Endothelial cell of umbilical vein (primary cell): ENCODE measurements around the gene IL22RA2. TPM values are rescaled to one million over a fixed set of nuclear protein-coding genes. Genes with fewer than 3 reads are reported as not detected.

Experiments used
- BruUV-seq: library from RNA; stranded (reverse); fragments of 400-500 nt; replicated peaks from 2 replicates; lab custom pipeline; 2021; lab: Mats Ljungman, UMichigan
- CTCF ChIA-PET: fragments of 300-600, 350-600 bp; sonication (Branson Sonifier 250); formaldehyde crosslinking; loops from one replicate; lab custom pipeline; 2021; ENCODE audit warnings: antibody characterized with exemption, inconsistent platforms; lab: Charles Lee
- POLR2A ChIA-PET: fragments of 300-600, 350-600 bp; sonication (Branson Sonifier 250); formaldehyde crosslinking; loops from one replicate; lab custom pipeline; 2021; ENCODE audit warnings: antibody characterized with exemption, inconsistent platforms; lab: Charles Lee
- DNase-seq: peaks from one replicate; pipeline ENCODE4 v3.0.0-alpha.2; 2011; ENCODE audit warnings: low read depth, low spot score
- FAIRE-seq: peaks from 2 replicates; lab custom pipeline; 2011; peaks lifted over from hg19 to GRCh38; lab: Jason Lieb, UNC
- H2AFZ ChIP-seq: 2 replicates; pipeline ENCODE4 v1.6.0; 2012; ENCODE audit warnings: low read depth, low read length, control low read depth, inconsistent platforms
- H3K27ac ChIP-seq: 2 replicates; pipeline ENCODE4 v1.5.1; 2011; ENCODE audit warnings: low read depth, mild to moderate bottlenecking, control low read depth, low read length, moderate library complexity; ENCODE audit not compliant: insufficient read depth
- H3K27me3 ChIP-seq, 2 experiments: 2 replicates each; pipeline versions ENCODE4 v1.6.0 to v1.6.1; 2011; ENCODE audit warnings: low read length in 2 of 2, mixed read lengths in 1 of 2; ENCODE audit not compliant: control insufficient read depth in 2 of 2, insufficient read depth in 2 of 2
- H3K36me3 ChIP-seq, 2 experiments: 2 replicates in 1 of 2; 3 replicates in 1 of 2; pipeline ENCODE4 v1.5.1; 2011; ENCODE audit warnings: low read length in 2 of 2, mild to moderate bottlenecking in 1 of 2, moderate library complexity in 1 of 2; ENCODE audit not compliant: control insufficient read depth in 2 of 2, insufficient read depth in 2 of 2; ENCODE audit errors: extremely low read depth in 1 of 2
- H3K4me1 ChIP-seq: 3 replicates; pipeline ENCODE4 v1.5.1; 2011; ENCODE audit warnings: mild to moderate bottlenecking, low read length; ENCODE audit not compliant: control insufficient read depth, insufficient read depth; ENCODE audit errors: extremely low read depth
- H3K4me2 ChIP-seq: 2 replicates; pipeline ENCODE4 v1.6.1; 2011; ENCODE audit warnings: low read length, control low read depth, mixed read lengths; ENCODE audit not compliant: insufficient read depth
- H3K4me3 ChIP-seq, 3 experiments: fragments of 200-600 bp in 1 of 3; sonication (generic), shearing (Covaris generic) in 1 of 3; replicated peaks in 1 of 3; 2 replicates each; pipeline ENCODE4 v1.5.1; 2011 to 2016; ENCODE audit warnings: control low read depth in 3 of 3, low read length in 3 of 3, mild to moderate bottlenecking in 2 of 3, inconsistent platforms in 1 of 3, low read depth in 1 of 3, moderate library complexity in 1 of 3; ENCODE audit not compliant: insufficient read depth in 1 of 3
- H3K79me2 ChIP-seq: 2 replicates; pipeline ENCODE4 v1.6.0; 2012; ENCODE audit warnings: low read length, inconsistent platforms; ENCODE audit not compliant: control insufficient read depth, insufficient read depth
- H3K9ac ChIP-seq: replicated peaks from 2 replicates; pipeline ENCODE3; 2011; ENCODE audit warnings: low read length, control low read depth; ENCODE audit not compliant: insufficient read depth; ENCODE audit errors: extremely low read depth
- H3K9me1 ChIP-seq: replicated peaks from 3 replicates; pipeline ENCODE4 v1.6.0; 2011; ENCODE audit warnings: mild to moderate bottlenecking, low read length; ENCODE audit not compliant: control insufficient read depth, insufficient read depth; ENCODE audit errors: extremely low read depth
- H3K9me3 ChIP-seq: replicated peaks from 2 replicates; pipeline ENCODE4 v1.5.1; 2012; ENCODE audit warnings: low read length, inconsistent platforms; ENCODE audit not compliant: control insufficient read depth, insufficient read depth
- H4K20me1 ChIP-seq: replicated peaks from 2 replicates; pipeline ENCODE3; 2011; ENCODE audit warnings: mild to moderate bottlenecking, low read length; ENCODE audit not compliant: control insufficient read depth, insufficient read depth; ENCODE audit errors: extremely low read depth
- CTCF ChIP-seq, 2 donors: IDR thresholded peaks; 1 replicate in 1 of 2; 2 replicates in 1 of 2; pipeline ENCODE4 v1.5.1; 2011; ENCODE audit warnings: low read length in 2 of 2, mild to moderate bottlenecking in 2 of 2, moderate library complexity in 2 of 2, control low read depth in 1 of 2, inconsistent platforms in 1 of 2, low read depth in 1 of 2; ENCODE audit not compliant: insufficient read depth in 1 of 2; ENCODE audit errors: extremely low read depth in 1 of 2
- EZH2 ChIP-seq: IDR thresholded peaks from 2 replicates; pipeline ENCODE4 v1.6.1; 2012; ENCODE audit warnings: borderline replicate concordance, low read depth, mild to moderate bottlenecking, moderate library complexity, low read length, inconsistent platforms; ENCODE audit not compliant: severe bottlenecking
- FOS ChIP-seq: IDR thresholded peaks from 2 replicates; pipeline ENCODE4 v1.6.1; 2011; ENCODE audit warnings: mild to moderate bottlenecking, low read length, moderate library complexity, borderline replicate concordance; ENCODE audit not compliant: insufficient read depth
- POLR2A ChIP-seq: IDR thresholded peaks from 2 replicates; pipeline ENCODE4 v1.6.1; 2012; ENCODE audit warnings: low read depth, mild to moderate bottlenecking, control low read depth, low read length
- POLR2AphosphoS5 ChIP-seq: IDR thresholded peaks from 2 replicates; pipeline ENCODE4 v1.6.1; 2012; ENCODE audit warnings: low read depth, mild to moderate bottlenecking, control low read depth, low read length, moderate library complexity; ENCODE audit not compliant: insufficient read depth
- dilution Hi-C: fragments of 300-500 bp; cut with MboI; formaldehyde crosslinking; loops from one replicate; pipeline ENCODE4 v1.15.0; 2019; ENCODE audit warnings: low sequenced_read_pairs; ENCODE audit not compliant: extremely low pct_ligation_motif_present
- intact Hi-C: fragments of 100-400 bp; cut with micrococcal nuclease; formaldehyde crosslinking; loops from one replicate; pipeline ENCODE4 v1.10.0; 2022
- polyA plus RNA-seq, 4 experiments: library from polyadenylated mRNA; depleted of rRNA in 3 of 4; stranded (reverse) in 3 of 4; unstranded in 1 of 4; fragments of >200 nt; gene quantifications; 2 replicates each; pipeline versions ENCODE4 v1.2.1 to v1.2.3, GENCODE V29; 2011 to 2012; ENCODE audit warnings: missing spikeins in 1 of 4
- total RNA-seq: library from RNA; stranded (reverse); gene quantifications from 2 replicates; pipeline ENCODE4 v1.2.3, GENCODE V29; 2021

Gene IL22RA2
- total and polyA plus RNA-seq, 2 donors (not counting 3 experiments of a cell fraction or from before 2014, with no cell fraction given) = not detected

- Histone ChIP-seq H2AFZ (no peak overlapping the region), H3K36me3 (peaks cover 8 to 20% of the 10 kb centered on the region in 2 experiments), H3K4me1 (no peaks in the 10 kb centered on the region), H3K9me3 (no peaks in the 10 kb centered on the region), H3K9me1 (no peaks in the 10 kb centered on the region), H3K4me2 (no peak overlapping the region), H3K27ac (no peak overlapping the region), H4K20me1 (no peaks in the 10 kb centered on the region), H3K27me3 (no peaks in the 10 kb centered on the region), H3K9ac (no peak overlapping the region), H3K4me3 (no peak overlapping the region), H3K79me2 (no peaks in the 10 kb centered on the region)
- CTCF ChIA-PET = no interaction called here
- FAIRE-seq (no peak), DNase-seq (no peak)
- intact Hi-C loops = no loop called here
- TF ChIP-seq POLR2A = no peak
- TF ChIP-seq FOS = no peak
- TF ChIP-seq CTCF (IDR thresholded peaks at IDR 0.05; ENCODE audit: extremely low read depth in 1 of 2, insufficient read depth in 1 of 2, low read depth in 1 of 2, low read length in 2 of 2) = no peak
- TF ChIP-seq EZH2 = no peak
- no peak for TF ChIP-seq POLR2AphosphoS5
- POLR2A ChIA-PET = no interaction called here
- BruUV-seq = no TSS peak
- dilution Hi-C loops = no loop called here
Observed at GRCh38 chr6:137200288-137200687, 26.8 kb upstream of the IL22RA2 start.
